GM23248 (cell line): Measurements from ENCODE around the gene SLC12A9.

Experiments
- EZH2 ChIP-seq: fragments of 200-600 bp; sonication (generic); IDR thresholded peaks from 2 replicates; pipeline ENCODE4 v1.6.1; 2018; ENCODE audit warnings: antibody characterized with exemption, mild to moderate bottlenecking; ENCODE audit not compliant: insufficient read depth, poor library complexity, severe bottlenecking
- EZH2phosphoT487 ChIP-seq: fragments of 200-600 bp; sonication (generic); IDR thresholded peaks from 2 replicates; pipeline ENCODE4 v1.6.1; 2018; ENCODE audit warnings: antibody characterized with exemption, moderate library complexity, mild to moderate bottlenecking, low read depth; ENCODE audit not compliant: insufficient read depth

DNA sequence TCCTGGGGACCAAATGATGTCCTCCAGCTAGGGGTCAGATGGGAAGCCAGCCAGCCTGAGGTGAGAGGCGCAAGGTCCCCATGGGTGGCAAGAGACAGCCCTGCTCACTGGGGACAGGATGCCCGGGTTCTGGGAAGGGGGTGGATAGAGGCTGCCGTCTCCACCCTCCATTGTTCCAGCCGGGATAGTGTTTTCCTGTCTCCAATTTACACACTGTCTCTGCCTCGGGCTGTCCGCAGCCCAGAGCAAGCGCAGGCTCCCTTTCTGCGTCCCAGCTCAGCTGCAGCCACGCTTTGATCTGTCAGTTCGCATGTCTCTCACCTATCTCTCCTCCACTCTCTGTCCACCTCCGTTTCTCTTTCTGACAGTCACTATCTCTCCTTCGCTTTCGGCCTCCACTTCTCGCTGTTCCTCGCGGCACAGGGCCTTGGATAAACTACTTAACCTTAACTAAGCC is 27.3 kb upstream of the SLC12A9 start:
- TF ChIP-seq EZH2 (no peak), EZH2phosphoT487 (no peak)
